Stimulated activated CD4-positive, alpha-beta T cell treated with anti-CD3 and anti-CD28 coated beads, Interleukin-12 subunit alpha, Interleukin-12 subunit beta, amount 100 ng/mL, for 4 hours (primary cell): Measurements from ENCODE around the gene SPEF1.

ENCODE experiments used
- DNase-seq: peaks from one replicate; pipeline ENCODE4 v3.0.0-alpha.2; 2020

Gene SPEF1

GRCh38 chr20:3786665-3787323, 5.5 kb upstream of the SPEF1 start, which contains the start of gene CENPB:
Gene CENPB, minus strand, starts transcription at chr20:3786740. Its CDS starts 257 bp downstream, at chr20:3786483.
- peak; percentile 93 for DNase-seq

GRCh38 chr20:3786126-3786484, 4.9 kb upstream of the SPEF1 start:
- DNase-seq, result no peak

GRCh38 chr20:3785240-3786125, 4.2 kb upstream of the SPEF1 start:
- no peak for DNase-seq

- DNase-seq, result no peak
These were observed 3.6 kb upstream of the SPEF1 start for GRCh38 chr20:3784863-3785239.

GRCh38 chr20:3784216-3784853, 3.1 kb upstream of the SPEF1 start:
- DNase-seq, result no peak

GRCh38 chr20:3783511-3784195, 2.4 kb upstream of the SPEF1 start:
- DNase-seq, result no peak

- no peak for DNase-seq
These were observed 1.8 kb upstream of the SPEF1 start for GRCh38 chr20:3783068-3783489.

GRCh38 chr20:3782597-3782996, 1.3 kb upstream of the SPEF1 start:
- no peak for DNase-seq

GRCh38 chr20:3778976-3779375, 2.3 kb downstream of the SPEF1 start:
- no peak for DNase-seq

GRCh38 chr20:3777716-3778629, 3.3 kb downstream of the SPEF1 start:
- DNase-seq, result peak; percentile 47

GRCh38 chr20:3777381-3777715, 3.9 kb downstream of the SPEF1 start:
- DNase-seq, result no peak

GRCh38 chr20:3775457-3776108, 5.7 kb downstream of the SPEF1 start:
- no peak for DNase-seq

GRCh38 chr20:3771552-3772058, 9.6 kb downstream of the SPEF1 start:
- DNase-seq, result no peak

- DNase-seq, result peak; percentile 73
These were observed 12.7 kb downstream of the SPEF1 start for GRCh38 chr20:3768342-3769130.

GRCh38 chr20:3767427-3768341, 13.6 kb downstream of the SPEF1 start, which contains the start of gene ADISSP:
Gene ADISSP, minus strand, starts transcription at chr20:3767753. Its CDS starts 7,653 bp downstream, at chr20:3760100.
- DNase-seq, result peak; percentile 97

GRCh38 chr20:3767110-3767426, 14.2 kb downstream of the SPEF1 start:
- DNase-seq, result no peak

GRCh38 chr20:3766422-3767109, 14.7 kb downstream of the SPEF1 start:
- no peak for DNase-seq

- DNase-seq, result no peak
These were observed 15.9 kb downstream of the SPEF1 start for GRCh38 chr20:3765171-3765882.
